HEK293 (cell line): ENCODE results near the gene GSS.

Source experiments
- CTCF ChIA-PET: fragments of 350-600 bp; formaldehyde crosslinking; extraction: SDS; loops from one replicate; lab custom pipeline; 2021; ENCODE audit warnings: antibody characterized with exemption; lab: Yijun Ruan, JAX
- POLR2A ChIA-PET: fragments of 300-600 bp; formaldehyde crosslinking; extraction: SDS; loops from one replicate; lab custom pipeline; 2020; ENCODE audit warnings: antibody characterized with exemption, inconsistent platforms; lab: Yijun Ruan, JAX
- H3K27ac ChIP-seq: fragments of 200-500 bp; sonication (Bioruptor generic); 2 replicates; pipeline ENCODE4 v1.5.1; 2014; ENCODE audit warnings: low read depth, low read length, control low read depth, inconsistent platforms; ENCODE audit errors: extremely low read depth
- H3K36me3 ChIP-seq, 2 experiments: fragments of 200-500 bp in 1 of 2; sonication (Bioruptor generic) in 1 of 2; 1 replicate in 1 of 2; 2 replicates in 1 of 2; pipeline ENCODE4 v1.5.1; 2014 to 2017; ENCODE audit warnings: inconsistent platforms in 2 of 2, low read length in 2 of 2; ENCODE audit not compliant: control insufficient read depth in 2 of 2, insufficient read depth in 1 of 2
- H3K4me1 ChIP-seq: fragments of 200-500 bp; sonication (Bioruptor generic); 2 replicates; pipeline ENCODE4 v1.5.1; 2014; ENCODE audit warnings: mild to moderate bottlenecking, low read length, inconsistent platforms; ENCODE audit not compliant: control insufficient read depth, insufficient read depth
- H3K4me3 ChIP-seq: 2 replicates; pipeline ENCODE4 v1.5.1; 2011; ENCODE audit warnings: low read depth, mild to moderate bottlenecking, control low read depth, low read length, moderate library complexity
- H3K9me3 ChIP-seq: fragments of 200-500 bp; sonication (Bioruptor generic); 2 replicates; pipeline ENCODE4 v1.5.1; 2014; ENCODE audit warnings: low read depth, low read length, inconsistent platforms; ENCODE audit not compliant: control insufficient read depth, insufficient read depth
- HIC1 ChIP-seq: fragments of 450-650 bp; formaldehyde crosslinking; IDR thresholded peaks from 2 replicates; pipeline ENCODE4 v1.5.1; 2016; ENCODE audit warnings: missing biosample characterization, missing genetic modification characterization
- PRDM10 ChIP-seq: fragments of 450-650 bp; formaldehyde crosslinking; IDR thresholded peaks from 2 replicates; pipeline ENCODE4 v1.5.1; 2016; ENCODE audit warnings: missing biosample characterization, missing genetic modification characterization
- PRDM6 ChIP-seq: fragments of 450-650 bp; formaldehyde crosslinking; IDR thresholded peaks from 2 replicates; pipeline ENCODE4 v1.5.1; 2017; ENCODE audit warnings: missing biosample characterization, missing genetic modification characterization
- SCRT2 ChIP-seq: fragments of 450-650 bp; formaldehyde crosslinking; IDR thresholded peaks from 2 replicates; pipeline ENCODE4 v1.5.1; 2016; ENCODE audit warnings: missing biosample characterization, missing genetic modification characterization
- SP7 ChIP-seq: fragments of 450-650 bp; formaldehyde crosslinking; IDR thresholded peaks from 2 replicates; pipeline ENCODE4 v1.5.1; 2016; ENCODE audit warnings: missing biosample characterization, missing genetic modification characterization
- ZBTB1 ChIP-seq: fragments of 450-650 bp; formaldehyde crosslinking; IDR thresholded peaks from 2 replicates; pipeline ENCODE4 v1.5.1; 2016; ENCODE audit warnings: missing biosample characterization, missing genetic modification characterization
- ZBTB10 ChIP-seq: fragments of 450-650 bp; formaldehyde crosslinking; IDR thresholded peaks from 2 replicates; pipeline ENCODE4 v1.5.1; 2016; ENCODE audit warnings: missing biosample characterization, missing genetic modification characterization
- ZBTB20 ChIP-seq: fragments of 450-650 bp; formaldehyde crosslinking; IDR thresholded peaks from 2 replicates; pipeline ENCODE4 v1.5.1; 2016; ENCODE audit warnings: missing biosample characterization, missing genetic modification characterization
- ZNF10 ChIP-seq: fragments of 450-650 bp; formaldehyde crosslinking; IDR thresholded peaks from 2 replicates; pipeline ENCODE4 v1.5.1; 2017; ENCODE audit warnings: missing biosample characterization, missing genetic modification characterization
- ZNF324 ChIP-seq: fragments of 450-650 bp; formaldehyde crosslinking; IDR thresholded peaks from 2 replicates; pipeline ENCODE4 v1.5.1; 2016; ENCODE audit warnings: missing biosample characterization, missing genetic modification characterization
- ZNF335 ChIP-seq: fragments of 450-650 bp; formaldehyde crosslinking; conservative IDR thresholded peaks from 2 replicates; pipeline ENCODE4 v1.5.1; 2016; ENCODE audit warnings: missing biosample characterization, missing genetic modification characterization
- ZNF366 ChIP-seq: fragments of 450-650 bp; formaldehyde crosslinking; conservative IDR thresholded peaks from 2 replicates; pipeline ENCODE4 v1.5.1; 2016; ENCODE audit warnings: missing biosample characterization, missing genetic modification characterization
- ZNF449 ChIP-seq: fragments of 450-650 bp; formaldehyde crosslinking; IDR thresholded peaks from 2 replicates; pipeline ENCODE4 v1.5.1; 2017; ENCODE audit warnings: missing biosample characterization, mild to moderate bottlenecking, missing genetic modification characterization, moderate library complexity
- ZNF558 ChIP-seq: fragments of 450-650 bp; formaldehyde crosslinking; IDR thresholded peaks from 2 replicates; pipeline ENCODE4 v1.5.1; 2016; ENCODE audit warnings: missing biosample characterization, missing genetic modification characterization
- ZNF596 ChIP-seq: fragments of 450-650 bp; IDR thresholded peaks from 2 replicates; pipeline ENCODE4 v1.5.0; 2018; ENCODE audit warnings: missing biosample characterization, mild to moderate bottlenecking, missing genetic modification characterization, moderate library complexity
- ZNF623 ChIP-seq: fragments of 450-650 bp; formaldehyde crosslinking; IDR thresholded peaks from 2 replicates; pipeline ENCODE4 v1.5.1; 2016; ENCODE audit warnings: missing biosample characterization, missing genetic modification characterization
- ZNF704 ChIP-seq: fragments of 450-650 bp; formaldehyde crosslinking; IDR thresholded peaks from 2 replicates; pipeline ENCODE4 v1.5.1; 2016; ENCODE audit warnings: missing biosample characterization, missing genetic modification characterization
- ZNF785 ChIP-seq: fragments of 450-650 bp; formaldehyde crosslinking; IDR thresholded peaks from 2 replicates; pipeline ENCODE4 v1.5.1; 2016; ENCODE audit warnings: missing biosample characterization, missing genetic modification characterization

The GSS gene

GRCh38 chr20:34925981-34926380 is 29.6 kb downstream of the GSS start:
- H3K9me3 ChIP-seq = no peaks in the 10 kb centered on the region
- no peaks in the 10 kb centered on the region for H3K4me1 ChIP-seq
- POLR2A ChIA-PET = no interaction called here
- no peak overlapping the region for H3K4me3 ChIP-seq
- CTCF ChIA-PET = no interaction called here
- no peak overlapping the region for H3K27ac ChIP-seq
- H3K36me3 ChIP-seq = peaks cover 0 to 82% of the 10 kb centered on the region in 2 experiments; a peak in 2 of 3 replicates
- no peak for TF ChIP-seq ZBTB1 (tag by site-specific recombination)
- TF ChIP-seq SCRT2 = peak; percentile 60
- no peak for TF ChIP-seq ZNF704 (tag by site-specific recombination)
- TF ChIP-seq ZNF10 (tag by site-specific recombination) = peak; percentile 49; the same call in 1 of the 2 replicates
- TF ChIP-seq PRDM10 (tag by site-specific recombination) = no peak
- TF ChIP-seq ZNF324 (tag by site-specific recombination) = no peak
- TF ChIP-seq ZNF449 (tag by site-specific recombination) = no peak
- TF ChIP-seq, all 188 proteins: peak for 2

GRCh38 chr20:34925341-34925740 is 30.3 kb downstream of the GSS start:
- TF ChIP-seq ZNF558 (tag by site-specific recombination) = no peak
- TF ChIP-seq HIC1 (tag by site-specific recombination) = no peak
- no peak for TF ChIP-seq ZNF596 (tag by site-specific recombination)
- no peak for TF ChIP-seq ZNF623 (tag by site-specific recombination)
- TF ChIP-seq ZBTB20 (tag by site-specific recombination) = no peak
- Histone ChIP-seq H3K4me3 (no peak overlapping the region), H3K36me3 (peaks cover 0 to 82% of the 10 kb centered on the region in 2 experiments; a peak in 2 of 3 replicates), H3K27ac (no peak overlapping the region), H3K4me1 (no peaks in the 10 kb centered on the region), H3K9me3 (no peaks in the 10 kb centered on the region)
- ChIA-PET CTCF (no interaction called here), POLR2A (no interaction called here)

- H3K36me3 ChIP-seq = peaks cover 0 to 71% of the 10 kb centered on the region in 2 experiments; a peak in 1 of 3 replicates
- H3K4me3 ChIP-seq = no peak overlapping the region
- ChIA-PET POLR2A (no interaction called here), CTCF (no interaction called here)
- no peak overlapping the region for H3K27ac ChIP-seq
- H3K4me1 ChIP-seq = no peaks in the 10 kb centered on the region
- H3K9me3 ChIP-seq = no peaks in the 10 kb centered on the region
- TF ChIP-seq PRDM6 (no peak), ZBTB10 (tag by site-specific recombination) (no peak), ZNF335 (no peak), ZNF785 (tag by site-specific recombination) (no peak), SP7 (no peak), ZNF366 (tag by site-specific recombination) (no peak), ZBTB1 (tag by site-specific recombination) (no peak)
Measured at GRCh38 chr20:34923414-34923813, 32.2 kb downstream of the GSS start.
